SU-DHL-6 (cell line): ENCODE measurements around the gene C1QL1.

Source experiments
- EZH2phosphoT487 ChIP-seq: fragments of 200-600 bp; sonication (generic), shearing (Covaris generic); conservative IDR thresholded peaks from 2 replicates; pipeline ENCODE4 v1.6.1; 2018; ENCODE audit warnings: mild to moderate bottlenecking, antibody characterized with exemption, low read length, moderate library complexity, mixed read lengths
- TF ChIP-seq, protein P1 (sequence below): fragments of 200-600 bp; sonication (generic); IDR thresholded peaks from one replicate; pipeline ENCODE4 v1.5.1; 2017; ENCODE audit warnings: antibody characterized with exemption, mild to moderate bottlenecking, low read length, moderate library complexity; ENCODE audit not compliant: insufficient read depth, poor library complexity, severe bottlenecking

DNA sequence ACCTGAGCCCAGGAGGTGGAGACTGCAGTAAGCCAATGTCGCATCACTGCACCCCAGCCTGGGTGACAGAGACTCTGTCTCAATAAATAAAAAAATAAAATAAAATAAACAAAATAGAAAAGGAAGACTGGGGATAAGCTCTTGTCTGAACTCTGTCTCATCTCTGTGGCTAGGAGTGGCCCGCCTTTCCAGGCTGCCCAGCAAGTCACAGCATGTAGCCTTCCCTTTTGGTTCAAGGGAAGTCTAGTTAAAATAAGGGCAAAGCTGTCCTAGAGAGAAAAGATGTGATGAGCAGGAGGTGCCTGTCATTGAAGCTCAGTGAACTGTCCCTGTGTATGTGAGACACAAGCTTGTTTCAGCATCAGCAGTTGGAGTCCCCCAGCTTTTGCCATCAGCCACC, 50.1 kb downstream of the C1QL1 start:
- TF ChIP-seq, protein P1, sequence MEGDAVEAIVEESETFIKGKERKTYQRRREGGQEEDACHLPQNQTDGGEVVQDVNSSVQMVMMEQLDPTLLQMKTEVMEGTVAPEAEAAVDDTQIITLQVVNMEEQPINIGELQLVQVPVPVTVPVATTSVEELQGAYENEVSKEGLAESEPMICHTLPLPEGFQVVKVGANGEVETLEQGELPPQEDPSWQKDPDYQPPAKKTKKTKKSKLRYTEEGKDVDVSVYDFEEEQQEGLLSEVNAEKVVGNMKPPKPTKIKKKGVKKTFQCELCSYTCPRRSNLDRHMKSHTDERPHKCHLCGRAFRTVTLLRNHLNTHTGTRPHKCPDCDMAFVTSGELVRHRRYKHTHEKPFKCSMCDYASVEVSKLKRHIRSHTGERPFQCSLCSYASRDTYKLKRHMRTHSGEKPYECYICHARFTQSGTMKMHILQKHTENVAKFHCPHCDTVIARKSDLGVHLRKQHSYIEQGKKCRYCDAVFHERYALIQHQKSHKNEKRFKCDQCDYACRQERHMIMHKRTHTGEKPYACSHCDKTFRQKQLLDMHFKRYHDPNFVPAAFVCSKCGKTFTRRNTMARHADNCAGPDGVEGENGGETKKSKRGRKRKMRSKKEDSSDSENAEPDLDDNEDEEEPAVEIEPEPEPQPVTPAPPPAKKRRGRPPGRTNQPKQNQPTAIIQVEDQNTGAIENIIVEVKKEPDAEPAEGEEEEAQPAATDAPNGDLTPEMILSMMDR, result no peak
- no peak for TF ChIP-seq EZH2phosphoT487
